Measurements from ENCODE around the gene SHQ1. TPM values are rescaled to one million over a fixed set of nuclear protein-coding genes. Genes with fewer than 3 reads are reported as not detected.
"Not testable (repeated sequence)": the region's sequence is repeated elsewhere in the genome, so short reads cannot be mapped to it uniquely, and the experiment has no call there.

The SHQ1 gene
- total RNA-seq, 1 donor from 2014 or later: 15.3 TPM

- no peak for DNase-seq (ENCODE audit: low read depth in 2 of 2)
Measured at GRCh38 chr3:72720566-72720965, 127.7 kb downstream of the SHQ1 start.

GRCh38 chr3:72719137-72719536, 129.1 kb downstream of the SHQ1 start:
- DNase-seq (ENCODE audit: low read depth in 2 of 2): no peak

- DNase-seq (ENCODE audit: low read depth in 2 of 2): not testable (repeated sequence)
Measured at GRCh38 chr3:72714135-72714534, 134.1 kb downstream of the SHQ1 start.

- DNase-seq (ENCODE audit: low read depth in 2 of 2): not testable (repeated sequence)
Measured at GRCh38 chr3:72710471-72710870, 137.8 kb downstream of the SHQ1 start.

- DNase-seq (ENCODE audit: low read depth in 2 of 2): no peak
Measured at GRCh38 chr3:72708441-72708840, 139.8 kb downstream of the SHQ1 start.

- no peak for DNase-seq (ENCODE audit: low read depth in 2 of 2)
Measured at GRCh38 chr3:72702997-72703396, 145.2 kb downstream of the SHQ1 start.

- no peak for DNase-seq (ENCODE audit: low read depth in 2 of 2)
Measured at GRCh38 chr3:72702390-72702789, 145.9 kb downstream of the SHQ1 start.

- no peak for DNase-seq (ENCODE audit: low read depth in 2 of 2)
Measured at GRCh38 chr3:72700106-72700505, 148.1 kb downstream of the SHQ1 start.

- peak in 1 of 2 donors; percentile 51 for DNase-seq (ENCODE audit: low read depth in 2 of 2)
Measured at GRCh38 chr3:72699631-72700030, 148.6 kb downstream of the SHQ1 start.

Other genes with a start within 250 kb of the SHQ1 start
- gene GXYLT2, start 39.6 kb upstream of the SHQ1 start, total RNA-seq: 0.13 TPM in 2 replicates
- gene PPP4R2, start 148.4 kb upstream of the SHQ1 start, total RNA-seq: 43.8 and 48.9 TPM in 2 replicates
- 2.9 and 3.0 TPM in 2 replicates for gene EBLN2, start 213.2 kb upstream of the SHQ1 start, total RNA-seq